ENCODE measurements around the gene GSTA1.

Gene GSTA1

DNA sequence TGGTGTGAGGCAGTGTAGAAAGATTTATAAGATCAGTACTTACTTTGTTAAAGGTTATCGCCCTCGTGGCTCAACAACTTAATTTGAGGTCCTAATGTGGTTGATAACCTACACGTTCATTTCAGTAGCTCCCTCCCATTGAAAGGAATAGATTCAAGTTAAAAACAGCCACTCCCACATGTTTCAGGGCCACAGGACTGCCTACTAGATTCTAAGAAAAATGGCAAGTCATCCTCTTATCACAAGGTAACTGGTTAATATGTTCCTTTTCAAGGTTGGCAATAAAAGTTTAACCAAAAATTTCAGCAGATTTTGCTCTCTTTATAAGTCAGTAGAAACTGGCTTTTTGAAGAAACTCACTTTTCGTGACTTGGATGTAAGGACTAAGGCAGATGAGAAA, 57.4 kb downstream of the GSTA1 start:
- no peak overlapping the region for H3K4me3 ChIP-seq (replicated peaks; ENCODE audit: low read depth, low read length)
- no peak for DNase-seq (ENCODE audit: extremely low read depth, low read depth)
- TF ChIP-seq, protein P1, sequence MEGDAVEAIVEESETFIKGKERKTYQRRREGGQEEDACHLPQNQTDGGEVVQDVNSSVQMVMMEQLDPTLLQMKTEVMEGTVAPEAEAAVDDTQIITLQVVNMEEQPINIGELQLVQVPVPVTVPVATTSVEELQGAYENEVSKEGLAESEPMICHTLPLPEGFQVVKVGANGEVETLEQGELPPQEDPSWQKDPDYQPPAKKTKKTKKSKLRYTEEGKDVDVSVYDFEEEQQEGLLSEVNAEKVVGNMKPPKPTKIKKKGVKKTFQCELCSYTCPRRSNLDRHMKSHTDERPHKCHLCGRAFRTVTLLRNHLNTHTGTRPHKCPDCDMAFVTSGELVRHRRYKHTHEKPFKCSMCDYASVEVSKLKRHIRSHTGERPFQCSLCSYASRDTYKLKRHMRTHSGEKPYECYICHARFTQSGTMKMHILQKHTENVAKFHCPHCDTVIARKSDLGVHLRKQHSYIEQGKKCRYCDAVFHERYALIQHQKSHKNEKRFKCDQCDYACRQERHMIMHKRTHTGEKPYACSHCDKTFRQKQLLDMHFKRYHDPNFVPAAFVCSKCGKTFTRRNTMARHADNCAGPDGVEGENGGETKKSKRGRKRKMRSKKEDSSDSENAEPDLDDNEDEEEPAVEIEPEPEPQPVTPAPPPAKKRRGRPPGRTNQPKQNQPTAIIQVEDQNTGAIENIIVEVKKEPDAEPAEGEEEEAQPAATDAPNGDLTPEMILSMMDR (IDR thresholded peaks at IDR 0.05; ENCODE audit: low read depth, low read length, missing control alignments) = no peak

DNA sequence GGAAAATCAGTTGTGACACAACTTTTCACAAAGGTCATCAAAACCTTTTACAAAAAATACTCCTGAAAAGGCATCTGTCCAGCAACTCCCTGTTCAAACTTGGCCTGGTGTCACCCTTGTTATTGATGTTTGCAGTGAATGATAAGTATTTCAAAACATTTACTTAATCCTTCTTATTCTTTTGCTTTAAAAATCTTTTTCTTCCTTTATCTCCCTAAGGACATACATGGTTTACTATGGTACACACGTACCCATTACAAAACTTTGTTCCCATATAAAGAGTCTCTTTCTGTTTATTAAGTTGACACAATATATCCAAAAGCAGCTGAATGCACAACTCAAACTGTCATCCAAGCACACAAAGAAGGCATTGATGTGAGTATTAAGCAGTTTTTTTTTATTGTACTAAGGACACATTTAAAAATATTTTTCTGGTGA, 57.8 kb downstream of the GSTA1 start:
- no peak overlapping the region for H3K4me3 ChIP-seq (replicated peaks; ENCODE audit: low read depth, low read length)
- TF ChIP-seq, protein P1 (IDR thresholded peaks at IDR 0.05; ENCODE audit: low read depth, low read length, missing control alignments) = no peak
- no peak for DNase-seq (ENCODE audit: extremely low read depth, low read depth)

DNA sequence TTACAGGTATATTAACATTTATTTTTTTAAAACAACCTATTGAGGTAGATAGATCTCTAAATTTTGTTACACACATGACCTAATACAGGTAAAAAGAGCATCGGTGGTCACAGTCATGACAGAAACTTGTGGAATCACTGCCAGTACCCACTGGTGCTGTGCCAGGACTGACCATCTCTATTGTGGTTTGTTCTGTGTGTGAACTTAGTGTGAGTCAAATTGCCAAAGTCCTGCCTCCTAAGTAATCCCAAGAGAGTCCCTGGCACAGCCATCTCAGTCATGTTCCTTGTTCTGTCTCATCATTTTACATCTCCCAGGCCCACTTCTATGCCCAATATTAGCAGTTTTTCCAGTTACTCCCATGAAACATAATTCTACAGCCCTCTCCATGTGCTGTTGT, 61.7 kb downstream of the GSTA1 start:
- DNase-seq (ENCODE audit: extremely low read depth, low read depth) = no peak
- TF ChIP-seq, protein P1 (IDR thresholded peaks at IDR 0.05; ENCODE audit: low read depth, low read length, missing control alignments) = no peak
- H3K4me3 ChIP-seq (replicated peaks; ENCODE audit: low read depth, low read length) = no peak overlapping the region

Data from HFF-Myc (cell line).